Left ventricle myocardium inferior (tissue), 1 donor: ENCODE measurements around the gene MAGI2. TPM values are rescaled to one million over a fixed set of nuclear protein-coding genes. Genes with fewer than 3 reads are reported as not detected.

Experiments
- DNase-seq: peaks from one replicate; pipeline ENCODE4 v3.0.0-alpha.2; 2020
- H3K27ac ChIP-seq: fragments of 200-600 bp; replicated peaks from 2 replicates; pipeline ENCODE4 v1.8.0; 2021
- H3K27me3 ChIP-seq: fragments of 200-600 bp; 2 replicates; pipeline ENCODE4 v1.8.0; 2021; ENCODE audit warnings: low read depth
- H3K36me3 ChIP-seq: fragments of 200-600 bp; 2 replicates; pipeline ENCODE4 v1.8.0; 2021
- H3K4me1 ChIP-seq: fragments of 200-600 bp; 2 replicates; pipeline ENCODE4 v1.8.0; 2021
- H3K4me3 ChIP-seq: fragments of 200-600 bp; 2 replicates; pipeline ENCODE4 v1.8.0; 2021; ENCODE audit warnings: mild to moderate bottlenecking, moderate library complexity
- H3K9me3 ChIP-seq: fragments of 200-600 bp; replicated peaks from 2 replicates; pipeline ENCODE4 v1.8.0; 2021
- CTCF ChIP-seq: fragments of 200-600 bp; IDR thresholded peaks from 2 replicates; pipeline ENCODE4 v1.8.0; 2021; ENCODE audit warnings: antibody characterized with exemption, mild to moderate bottlenecking, borderline replicate concordance
- intact Hi-C: fragments of 100-400 bp; cut with micrococcal nuclease; formaldehyde crosslinking; loops from one replicate; pipeline ENCODE4 v1.11.0; 2022
- total RNA-seq: library from RNA; stranded (reverse); fragmentation: NEBNext Ultra II Directional; extraction: Animal tissue kit (Norgen Biotek cat#: 25700); gene quantifications from one replicate; pipeline ENCODE4 v1.2.1, GENCODE V29; 2021
- donor health status: DM: no; HTN: yes; CAD: no; lungs with severe emphysema.

The MAGI2 gene
- total RNA-seq, 1 donor from 2014 or later: 4.5 TPM

GRCh38 chr7:78062214-78062613 is 1391.3 kb downstream of the MAGI2 start:
- no peak overlapping the region for H3K4me3 ChIP-seq
- no peaks in the 10 kb centered on the region for H3K9me3 ChIP-seq
- H3K27me3 ChIP-seq: no peaks in the 10 kb centered on the region
- DNase-seq: no peak
- no peaks in the 10 kb centered on the region for H3K36me3 ChIP-seq
- intact Hi-C loops: no loop called here
- H3K27ac ChIP-seq: no peak overlapping the region
- no peaks in the 10 kb centered on the region for H3K4me1 ChIP-seq
- no peak for TF ChIP-seq CTCF

GRCh38 chr7:78057571-78057970 is 1395.9 kb downstream of the MAGI2 start:
- Histone ChIP-seq H3K27me3 (no peaks in the 10 kb centered on the region), H3K4me3 (no peak overlapping the region), H3K27ac (no peak overlapping the region), H3K9me3 (no peaks in the 10 kb centered on the region), H3K4me1 (no peaks in the 10 kb centered on the region), H3K36me3 (no peaks in the 10 kb centered on the region)
- no peak for TF ChIP-seq CTCF
- no peak for DNase-seq
- intact Hi-C loops: no loop called here

GRCh38 chr7:78055599-78055998 is 1397.9 kb downstream of the MAGI2 start:
- TF ChIP-seq CTCF: no peak
- intact Hi-C loops: no loop called here
- no peaks in the 10 kb centered on the region for H3K36me3 ChIP-seq
- DNase-seq: no peak
- H3K4me3 ChIP-seq: no peak overlapping the region
- H3K27ac ChIP-seq: no peak overlapping the region
- H3K4me1 ChIP-seq: no peaks in the 10 kb centered on the region
- H3K9me3 ChIP-seq: no peaks in the 10 kb centered on the region
- H3K27me3 ChIP-seq: no peaks in the 10 kb centered on the region

GRCh38 chr7:78055001-78055573 is 1398.4 kb downstream of the MAGI2 start:
- Histone ChIP-seq H3K36me3 (no peaks in the 10 kb centered on the region), H3K4me3 (no peak overlapping the region), H3K4me1 (no peaks in the 10 kb centered on the region), H3K27me3 (no peaks in the 10 kb centered on the region), H3K27ac (no peak overlapping the region), H3K9me3 (no peaks in the 10 kb centered on the region)
- TF ChIP-seq CTCF: no peak
- DNase-seq: no peak
- intact Hi-C loops: no loop called here

- no peak for TF ChIP-seq CTCF
- intact Hi-C loops: no loop called here
- Histone ChIP-seq H3K4me3 (no peak overlapping the region), H3K4me1 (no peaks in the 10 kb centered on the region), H3K36me3 (no peaks in the 10 kb centered on the region), H3K27me3 (no peaks in the 10 kb centered on the region), H3K27ac (no peak overlapping the region), H3K9me3 (no peaks in the 10 kb centered on the region)
- no peak for DNase-seq
Observed at GRCh38 chr7:78052112-78052511, 1401.4 kb downstream of the MAGI2 start.
